Measurements from ENCODE around the gene CCDC191.

GRCh38 chr3:114025451-114025850 is 30.9 kb downstream of the CCDC191 start:
- TF ChIP-seq CTCF (IDR thresholded peaks at IDR 0.05) (no peak), POLR2A (IDR thresholded peaks at IDR 0.05) (no peak)

Data from esophagus squamous epithelium (tissue), 4 donors.